Keratinocyte (primary cell): Measurements from ENCODE around the gene NAT16. TPM values are rescaled to one million over a fixed set of nuclear protein-coding genes. Genes with fewer than 3 reads are reported as not detected.

Experiments used
- DNase-seq: peaks from one replicate; pipeline ENCODE4 v3.0.0-alpha.2; 2011; ENCODE audit warnings: low read depth, missing footprints, low spot score
- FAIRE-seq: peaks from 2 replicates; lab custom pipeline; 2011; peaks lifted over from hg19 to GRCh38; lab: Jason Lieb, UNC
- H2AFZ ChIP-seq: 2 replicates; pipeline ENCODE4 v1.6.0; 2012; ENCODE audit warnings: low read length, control low read depth, inconsistent platforms; ENCODE audit not compliant: control insufficient read depth
- H3K27ac ChIP-seq: 2 replicates; pipeline ENCODE4 v1.5.1; 2011; ENCODE audit warnings: low read length; ENCODE audit not compliant: control insufficient read depth, insufficient read depth
- H3K27me3 ChIP-seq: 3 replicates; pipeline ENCODE4 v1.6.0; 2011; ENCODE audit warnings: low read length; ENCODE audit not compliant: control insufficient read depth, insufficient read depth; ENCODE audit errors: extremely low read depth
- H3K36me3 ChIP-seq, 2 experiments: 2 replicates in 1 of 2; 3 replicates in 1 of 2; pipeline ENCODE4 v1.5.1; 2011; ENCODE audit warnings: low read length in 2 of 2, mild to moderate bottlenecking in 1 of 2; ENCODE audit not compliant: control insufficient read depth in 2 of 2, insufficient read depth in 2 of 2; ENCODE audit errors: extremely low read depth in 1 of 2
- H3K4me1 ChIP-seq: 3 replicates; pipeline ENCODE4 v1.5.1; 2011; ENCODE audit warnings: low read length; ENCODE audit not compliant: control insufficient read depth, insufficient read depth; ENCODE audit errors: extremely low read depth
- H3K4me2 ChIP-seq: 3 replicates; pipeline ENCODE4 v1.6.0; 2011; ENCODE audit warnings: low read depth, low read length; ENCODE audit not compliant: control insufficient read depth, insufficient read depth; ENCODE audit errors: extremely low read depth
- H3K4me3 ChIP-seq, 3 experiments: fragments of 200-600 bp in 1 of 3; sonication (generic) in 1 of 3; 2 replicates in 2 of 3; 3 replicates in 1 of 3; pipeline ENCODE4 v1.5.1; 2011 to 2016; ENCODE audit warnings: low read length in 3 of 3, mild to moderate bottlenecking in 3 of 3, control low read depth in 2 of 3, inconsistent platforms in 1 of 3, low read depth in 1 of 3, mixed read lengths in 1 of 3, mixed run types in 1 of 3, moderate library complexity in 1 of 3; ENCODE audit not compliant: control insufficient read depth in 2 of 3, insufficient read depth in 2 of 3; ENCODE audit errors: extremely low read depth in 1 of 3
- H3K79me2 ChIP-seq: 2 replicates; pipeline ENCODE4 v1.6.0; 2012; ENCODE audit warnings: low read length; ENCODE audit not compliant: control insufficient read depth, insufficient read depth
- H3K9ac ChIP-seq: 3 replicates; pipeline ENCODE4 v1.6.0; 2011; ENCODE audit warnings: low read length; ENCODE audit not compliant: control insufficient read depth, insufficient read depth; ENCODE audit errors: extremely low read depth
- H3K9me1 ChIP-seq: 3 replicates; pipeline ENCODE4 v1.6.0; 2011; ENCODE audit warnings: low read length; ENCODE audit not compliant: control insufficient read depth, insufficient read depth; ENCODE audit errors: extremely low read depth
- H3K9me3 ChIP-seq: 2 replicates; pipeline ENCODE4 v1.5.1; 2012; ENCODE audit warnings: low read depth, low read length; ENCODE audit not compliant: control insufficient read depth
- H4K20me1 ChIP-seq: 3 replicates; pipeline ENCODE4 v1.6.0; 2011; ENCODE audit warnings: low read length; ENCODE audit not compliant: control insufficient read depth, insufficient read depth; ENCODE audit errors: extremely low read depth
- EZH2 ChIP-seq: IDR thresholded peaks from one replicate; pipeline ENCODE4 v1.6.1; 2012; ENCODE audit warnings: inconsistent platforms, mild to moderate bottlenecking, low read length, moderate library complexity
- dilution Hi-C: fragments of 300-500 bp; cut with MboI; formaldehyde crosslinking; loops from one replicate; pipeline ENCODE4 v1.7.0; 2020; ENCODE audit warnings: low sequenced_read_pairs; ENCODE audit not compliant: extremely low pct_ligation_motif_present
- polyA plus RNA-seq, 5 experiments: library from polyadenylated mRNA; depleted of rRNA in 3 of 5; stranded (reverse) in 3 of 5; stranded (forward) in 1 of 5; unstranded in 1 of 5; fragments of >200 nt; gene quantifications; 1 replicate in 1 of 5; 2 replicates in 3 of 5; 3 replicates in 1 of 5; pipeline versions ENCODE4 v1.2.1 to v1.2.3, GENCODE V29; 2011 to 2012; ENCODE audit warnings: missing spikeins in 2 of 5, low read depth in 1 of 5, low replicate concordance in 1 of 5
- TF ChIP-seq, protein P1 (sequence below), 3 experiments: IDR thresholded peaks in 1 of 3; conservative IDR thresholded peaks in 1 of 3; optimal IDR thresholded peaks in 1 of 3; 2 replicates in 2 of 3; 3 replicates in 1 of 3; pipeline versions ENCODE3 to v1.5.1; 2011; ENCODE audit warnings: low read length in 3 of 3, mild to moderate bottlenecking in 3 of 3, moderate library complexity in 2 of 3, control low read depth in 1 of 3, inconsistent platforms in 1 of 3; ENCODE audit not compliant: insufficient read depth in 2 of 3; ENCODE audit errors: extremely low read depth in 1 of 3

NAT16 gene
- polyA plus RNA-seq, 1 donor (not counting 4 experiments of a cell fraction or from before 2014, with no cell fraction given) = not detected

DNA sequence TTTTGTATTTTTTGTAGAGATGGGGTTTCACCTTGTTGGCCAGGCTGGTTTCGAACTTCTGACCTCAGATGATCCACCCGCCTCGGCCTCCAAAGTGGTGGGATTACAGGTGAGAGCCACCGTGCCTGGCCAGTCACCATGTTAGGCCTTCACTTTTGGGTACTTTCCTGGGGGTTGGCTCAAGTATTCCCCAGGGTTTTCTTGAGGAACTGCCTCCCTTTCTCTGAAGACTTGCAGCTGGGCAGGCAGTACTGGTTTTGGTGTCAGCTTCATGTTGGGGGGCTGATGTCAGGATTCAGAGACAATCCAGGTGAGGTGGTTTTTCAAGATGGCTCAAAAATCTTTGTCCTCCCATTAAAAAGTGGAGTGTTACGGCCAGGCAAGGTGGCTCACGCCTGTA is 45.6 kb upstream of the NAT16 start:
- no peaks in the 10 kb centered on the region for H3K27me3 ChIP-seq
- FAIRE-seq (no peak), DNase-seq (no peak)
- no peak overlapping the region for H3K4me3 ChIP-seq
- H2AFZ ChIP-seq = no peak overlapping the region
- no peak for TF ChIP-seq EZH2
- dilution Hi-C loops = no loop called here
- no peaks in the 10 kb centered on the region for H4K20me1 ChIP-seq
- no peak overlapping the region for H3K9ac ChIP-seq
- H3K9me3 ChIP-seq = no peaks in the 10 kb centered on the region
- H3K27ac ChIP-seq = no peak overlapping the region
- no peaks in the 10 kb centered on the region for H3K4me1 ChIP-seq
- H3K9me1 ChIP-seq = no peaks in the 10 kb centered on the region
- peaks cover 21% of the 10 kb centered on the region for H3K79me2 ChIP-seq
- no peak overlapping the region for H3K4me2 ChIP-seq
- H3K36me3 ChIP-seq = peaks cover 15 to 35% of the 10 kb centered on the region in 2 experiments

- no peak for FAIRE-seq
- no peaks in the 10 kb centered on the region for H3K27me3 ChIP-seq
- dilution Hi-C loops = no loop called here
- TF ChIP-seq, protein P1, sequence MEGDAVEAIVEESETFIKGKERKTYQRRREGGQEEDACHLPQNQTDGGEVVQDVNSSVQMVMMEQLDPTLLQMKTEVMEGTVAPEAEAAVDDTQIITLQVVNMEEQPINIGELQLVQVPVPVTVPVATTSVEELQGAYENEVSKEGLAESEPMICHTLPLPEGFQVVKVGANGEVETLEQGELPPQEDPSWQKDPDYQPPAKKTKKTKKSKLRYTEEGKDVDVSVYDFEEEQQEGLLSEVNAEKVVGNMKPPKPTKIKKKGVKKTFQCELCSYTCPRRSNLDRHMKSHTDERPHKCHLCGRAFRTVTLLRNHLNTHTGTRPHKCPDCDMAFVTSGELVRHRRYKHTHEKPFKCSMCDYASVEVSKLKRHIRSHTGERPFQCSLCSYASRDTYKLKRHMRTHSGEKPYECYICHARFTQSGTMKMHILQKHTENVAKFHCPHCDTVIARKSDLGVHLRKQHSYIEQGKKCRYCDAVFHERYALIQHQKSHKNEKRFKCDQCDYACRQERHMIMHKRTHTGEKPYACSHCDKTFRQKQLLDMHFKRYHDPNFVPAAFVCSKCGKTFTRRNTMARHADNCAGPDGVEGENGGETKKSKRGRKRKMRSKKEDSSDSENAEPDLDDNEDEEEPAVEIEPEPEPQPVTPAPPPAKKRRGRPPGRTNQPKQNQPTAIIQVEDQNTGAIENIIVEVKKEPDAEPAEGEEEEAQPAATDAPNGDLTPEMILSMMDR (optimal IDR thresholded peaks at IDR 0.05 in 1 of 3, IDR thresholded peaks at IDR 0.05 in 1 of 3, conservative IDR thresholded peaks at IDR 0.05 in 1 of 3; ENCODE audit: extremely low read depth in 1 of 3, insufficient read depth in 2 of 3, low read length in 3 of 3) = no peak
- no peak for TF ChIP-seq EZH2
- H3K9me3 ChIP-seq = no peaks in the 10 kb centered on the region
- no peak overlapping the region for H3K4me3 ChIP-seq
- H3K9ac ChIP-seq = no peak overlapping the region
- H3K4me1 ChIP-seq = peaks cover 6% of the 10 kb centered on the region
- H3K36me3 ChIP-seq = peaks cover 15 to 32% of the 10 kb centered on the region in 2 experiments
- H4K20me1 ChIP-seq = no peaks in the 10 kb centered on the region
- no peak for DNase-seq
- H3K4me2 ChIP-seq = no peak overlapping the region
- no peak overlapping the region for H2AFZ ChIP-seq
- H3K9me1 ChIP-seq = no peaks in the 10 kb centered on the region
- no peak overlapping the region for H3K27ac ChIP-seq
- H3K79me2 ChIP-seq = peaks cover 39% of the 10 kb centered on the region
Observed at GRCh38 chr7:101223528-101223927, 43.4 kb upstream of the NAT16 start.

- no peak overlapping the region for H3K4me2 ChIP-seq
- peaks cover 15 to 26% of the 10 kb centered on the region in 2 experiments for H3K36me3 ChIP-seq
- dilution Hi-C loops = no loop called here
- no peaks in the 10 kb centered on the region for H3K9me3 ChIP-seq
- no peaks in the 10 kb centered on the region for H3K27me3 ChIP-seq
- H4K20me1 ChIP-seq = no peaks in the 10 kb centered on the region
- no peak for FAIRE-seq
- no peak for DNase-seq
- no peak overlapping the region for H2AFZ ChIP-seq
- H3K4me1 ChIP-seq = peaks cover 6% of the 10 kb centered on the region
- no peak overlapping the region for H3K9ac ChIP-seq
- peaks cover 44% of the 10 kb centered on the region for H3K79me2 ChIP-seq
- H3K4me3 ChIP-seq = no peak overlapping the region
- no peaks in the 10 kb centered on the region for H3K9me1 ChIP-seq
- H3K27ac ChIP-seq = no peak overlapping the region
- TF ChIP-seq EZH2 = no peak
- TF ChIP-seq, protein P1 (optimal IDR thresholded peaks at IDR 0.05 in 1 of 3, IDR thresholded peaks at IDR 0.05 in 1 of 3, conservative IDR thresholded peaks at IDR 0.05 in 1 of 3; ENCODE audit: extremely low read depth in 1 of 3, insufficient read depth in 2 of 3, low read length in 3 of 3) = no peak
Observed at GRCh38 chr7:101222275-101222830, 42.3 kb upstream of the NAT16 start.
